GM23338 (cell line): ENCODE results near the gene GABRB3.

Source experiments
- CTCF ChIP-seq, 2 experiments: fragments of 200-600 bp in 1 of 2; sonication (generic) in 1 of 2; conservative IDR thresholded peaks; 2 replicates each; pipeline versions ENCODE4 v1.5.1 to v1.6.1; 2016 to 2017; ENCODE audit warnings: antibody characterized with exemption in 2 of 2, low read depth in 2 of 2, mild to moderate bottlenecking in 2 of 2, moderate library complexity in 1 of 2
- EZH2phosphoT487 ChIP-seq: fragments of 200-600 bp; sonication (generic); IDR thresholded peaks from one replicate; pipeline ENCODE4 v1.8.1; 2018; ENCODE audit warnings: antibody characterized with exemption; ENCODE audit not compliant: unreplicated experiment
- POLR2AphosphoS5 ChIP-seq: IDR thresholded peaks from 2 replicates; pipeline ENCODE4 v1.6.1; 2016; ENCODE audit warnings: antibody characterized with exemption, low read depth
- REST ChIP-seq: IDR thresholded peaks from one replicate; pipeline ENCODE4 v1.6.1; 2018; ENCODE audit warnings: antibody characterized with exemption; ENCODE audit not compliant: unreplicated experiment
- ZNF331 ChIP-seq: fragments of 250-450 bp; sonication (Bioruptor Pico); IDR thresholded peaks from 2 replicates; pipeline ENCODE4 v1.5.0; 2020; ENCODE audit warnings: low read depth, mild to moderate bottlenecking, moderate library complexity
- ZNF462 ChIP-seq: fragments of 250-450 bp; sonication (Bioruptor Pico); IDR thresholded peaks from 2 replicates; pipeline ENCODE4 v1.5.0; 2020; ENCODE audit warnings: mild to moderate bottlenecking, moderate library complexity

GRCh38 chr15:26805470-26805869, 32.6 kb upstream of the GABRB3 start:
- TF ChIP-seq ZNF331 (CRISPR knock-in tag) (no peak), CTCF (conservative IDR thresholded peaks at IDR 0.05; ENCODE audit: low read depth in 2 of 2) (no peak), REST (no peak), ZNF462 (no peak), EZH2phosphoT487 (no peak), POLR2AphosphoS5 (no peak)
